Stimulated activated CD8-positive, alpha-beta memory T cell treated with anti-CD3 and anti-CD28 coated beads, Interleukin-4, amount 100 ng/mL, for 48 hours (primary cell): Measurements from ENCODE around the gene SLC12A7.
A peak's percentile ranks its signal among the peaks of the same experiment; 100 is the strongest.
"Not testable (repeated sequence)": the region's sequence is repeated elsewhere in the genome, so short reads cannot be mapped to it uniquely, and the experiment has no call there.

ENCODE experiments used
- DNase-seq: peaks from one replicate; pipeline ENCODE4 v3.0.0-alpha.2; 2020

SLC12A7 gene

GRCh38 chr5:1140171-1140817, 28.4 kb upstream of the SLC12A7 start:
- DNase-seq = peak; percentile 85

DNA sequence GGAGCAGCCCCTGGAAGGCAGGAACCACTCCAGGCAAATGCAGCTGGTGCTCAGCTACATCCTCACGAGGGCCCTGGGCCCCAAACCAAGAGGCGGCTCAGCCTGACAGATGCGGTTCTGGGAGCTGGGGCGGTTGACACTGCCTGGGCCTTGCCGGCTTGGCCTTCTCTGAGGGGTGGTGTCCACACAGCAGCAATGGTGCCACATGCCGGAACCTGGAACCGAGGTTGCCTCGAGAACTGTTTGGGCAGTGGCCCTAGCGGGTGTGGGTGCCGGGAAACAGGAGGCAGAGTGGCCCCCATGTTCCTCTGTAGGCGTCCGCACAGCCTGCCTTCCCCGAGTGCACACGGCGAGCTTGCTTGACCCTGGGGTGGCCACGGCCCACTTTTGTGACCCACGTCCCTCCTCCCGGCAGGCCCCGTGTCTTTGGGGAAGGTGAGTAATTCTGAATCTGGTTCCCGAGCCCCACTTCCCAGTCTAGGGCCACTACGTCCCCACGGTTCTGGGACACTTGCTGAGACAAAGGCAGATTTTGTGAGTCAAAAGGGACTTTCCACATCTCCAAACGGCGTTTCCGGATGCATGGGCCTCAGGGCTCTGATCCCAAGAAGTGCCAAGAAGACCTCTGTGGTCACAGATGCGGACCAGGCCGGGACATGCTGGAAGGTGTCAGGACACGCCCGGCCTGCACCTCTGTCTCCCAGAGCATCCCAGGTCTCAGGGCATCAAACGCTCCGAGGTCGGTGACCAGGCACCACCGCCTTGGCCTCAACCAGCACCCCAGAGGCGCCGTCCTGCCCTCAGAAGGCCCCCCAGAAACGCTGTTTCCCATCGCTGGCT, 27.7 kb upstream of the SLC12A7 start:
- no peak for DNase-seq

DNA sequence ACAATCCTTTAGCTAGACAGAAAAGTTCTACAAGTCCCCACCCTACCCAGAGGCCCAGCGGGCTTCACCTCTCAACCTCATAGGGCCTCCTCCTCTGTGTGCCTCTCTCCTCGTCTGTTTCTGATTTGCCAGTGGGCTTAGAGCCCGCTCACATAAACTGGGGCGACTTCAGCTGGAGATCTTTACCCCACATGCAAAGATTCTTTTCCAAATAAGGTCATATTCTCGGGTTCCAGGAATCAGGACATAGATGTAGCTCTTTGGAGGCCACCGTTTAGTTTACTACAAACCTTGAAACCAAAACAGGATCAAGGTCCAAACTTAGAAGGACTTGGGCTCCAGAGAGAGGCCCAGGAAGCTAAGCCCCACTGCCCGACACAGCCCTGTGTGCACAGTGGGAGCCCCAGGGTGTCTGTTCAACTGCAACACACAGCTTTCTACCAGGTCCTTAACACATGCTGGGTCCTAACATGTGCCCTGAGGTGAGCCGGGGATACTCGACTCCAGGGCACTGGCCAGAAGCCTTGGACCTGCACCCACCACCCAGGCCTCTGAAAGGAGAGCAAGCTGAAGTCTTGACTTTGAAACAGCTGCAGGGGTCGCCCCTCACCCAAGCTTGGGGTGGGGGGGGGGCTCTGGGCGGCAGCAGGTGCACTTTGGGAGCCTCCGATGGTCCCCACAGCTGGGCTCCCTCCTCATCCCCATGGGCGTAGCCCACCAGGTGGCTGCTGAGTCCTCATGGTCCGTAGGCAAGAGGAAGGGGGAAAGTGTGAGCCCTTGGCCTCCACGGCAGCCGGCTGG, 26.8 kb upstream of the SLC12A7 start:
- DNase-seq = no peak

DNA sequence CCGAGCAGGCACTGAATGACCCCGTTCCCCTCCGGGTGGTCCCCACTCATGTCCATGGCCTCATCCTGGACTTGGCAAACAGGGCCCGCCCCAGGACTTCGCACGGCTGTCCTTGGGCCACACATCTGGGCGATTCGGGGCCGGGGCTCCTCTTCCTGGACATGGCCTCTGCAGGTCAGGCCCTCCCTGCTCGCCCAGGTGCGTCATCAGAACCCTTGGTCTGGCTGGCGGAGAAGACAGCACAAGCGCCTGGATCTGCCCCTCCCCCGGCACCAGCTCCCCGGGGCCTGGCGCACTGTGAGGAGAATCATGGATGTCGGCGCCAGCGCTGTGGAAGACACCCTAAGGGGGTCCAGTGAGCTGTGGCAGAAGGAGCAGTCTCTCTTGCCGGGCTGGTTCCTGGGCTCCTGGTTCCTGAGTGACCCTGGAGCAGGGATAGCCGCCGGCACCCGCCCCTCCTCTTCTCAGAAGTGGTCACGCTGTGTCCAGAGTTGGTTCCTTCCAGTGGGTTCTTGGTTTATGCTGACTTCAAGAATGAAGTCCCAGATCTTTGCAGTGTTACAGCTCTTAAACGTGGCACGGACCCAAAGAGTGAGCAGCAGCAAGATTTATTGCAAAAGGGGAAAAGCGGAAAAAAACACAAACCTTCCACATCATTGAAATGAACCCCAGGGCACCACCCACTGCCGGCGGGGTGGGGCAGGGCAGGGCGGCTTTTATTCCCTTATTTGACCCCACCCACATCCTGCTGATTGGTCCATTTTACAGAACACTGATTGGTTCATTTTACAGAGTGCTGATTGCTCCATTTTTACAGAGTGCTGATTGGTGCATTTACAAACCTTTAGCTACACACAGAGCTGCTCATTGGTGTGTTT, 25.9 kb upstream of the SLC12A7 start:
- DNase-seq = no peak

DNA sequence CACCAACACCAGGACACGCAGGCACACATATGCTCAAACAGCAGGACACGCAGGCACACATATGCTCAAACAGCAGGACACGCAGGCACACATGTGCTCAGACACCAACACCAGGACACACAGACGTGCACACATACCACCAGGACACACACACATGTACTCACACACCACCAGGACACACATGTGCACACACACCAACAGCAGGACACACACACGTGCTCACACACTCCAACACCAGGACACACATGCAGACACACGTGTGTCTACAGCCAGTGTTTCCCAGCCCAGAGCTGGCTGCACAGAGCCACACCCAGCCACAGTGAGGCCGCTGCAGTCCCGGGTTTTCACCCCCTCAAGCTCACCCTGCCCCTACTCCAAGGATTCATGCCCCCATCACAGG, 25.0 kb upstream of the SLC12A7 start:
- DNase-seq = no peak

- no peak for DNase-seq
These were observed 24.0 kb upstream of the SLC12A7 start for GRCh38 chr5:1135696-1136525.

DNA sequence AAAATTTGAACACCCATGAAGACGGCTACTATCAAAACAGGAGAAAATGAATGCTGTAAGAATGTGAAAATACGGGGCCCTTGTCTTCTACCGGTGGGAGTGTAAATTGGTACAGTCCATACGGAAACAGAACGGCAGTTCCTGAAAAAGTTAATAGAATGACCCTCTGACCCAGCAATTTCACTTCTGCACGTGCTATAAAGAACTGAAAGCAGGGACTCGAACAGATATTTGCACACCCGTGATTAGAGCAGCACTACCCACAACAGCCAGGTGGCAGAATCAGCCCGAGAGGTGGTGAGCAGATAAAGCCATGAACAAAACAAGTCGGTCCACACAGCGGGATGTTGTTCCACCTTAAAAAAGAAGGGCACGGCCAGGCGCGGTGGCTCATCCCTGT, 22.6 kb upstream of the SLC12A7 start:
- DNase-seq = no peak

- no peak for DNase-seq
These were observed 21.8 kb upstream of the SLC12A7 start for GRCh38 chr5:1133510-1134201.

- no peak for DNase-seq
These were observed 21.2 kb upstream of the SLC12A7 start for GRCh38 chr5:1133108-1133507.

- no peak for DNase-seq
These were observed 20.7 kb upstream of the SLC12A7 start for GRCh38 chr5:1132570-1132969.

DNA sequence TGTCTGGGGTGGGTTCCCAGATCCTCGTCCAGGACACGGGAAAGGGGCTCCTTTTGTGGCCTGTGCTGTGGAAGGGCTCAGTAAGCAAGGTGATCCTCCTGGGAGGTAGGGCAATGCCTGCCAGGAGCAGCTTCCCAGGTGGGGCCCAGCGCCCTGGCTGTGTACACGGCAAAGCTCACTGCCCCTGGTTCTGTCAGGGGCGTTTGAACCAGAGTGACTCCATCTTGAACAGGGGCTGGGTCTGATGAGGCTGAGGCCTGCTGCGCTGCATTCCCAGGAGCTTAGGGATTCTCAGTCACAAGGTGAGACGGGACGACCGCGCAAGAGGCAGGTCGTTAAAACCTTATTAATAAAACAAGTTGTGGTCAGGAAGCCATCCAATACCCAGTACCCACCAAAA, 19.9 kb upstream of the SLC12A7 start:
- no peak for DNase-seq

- no peak for DNase-seq
These were observed 19.3 kb upstream of the SLC12A7 start for GRCh38 chr5:1131191-1131621.

DNA sequence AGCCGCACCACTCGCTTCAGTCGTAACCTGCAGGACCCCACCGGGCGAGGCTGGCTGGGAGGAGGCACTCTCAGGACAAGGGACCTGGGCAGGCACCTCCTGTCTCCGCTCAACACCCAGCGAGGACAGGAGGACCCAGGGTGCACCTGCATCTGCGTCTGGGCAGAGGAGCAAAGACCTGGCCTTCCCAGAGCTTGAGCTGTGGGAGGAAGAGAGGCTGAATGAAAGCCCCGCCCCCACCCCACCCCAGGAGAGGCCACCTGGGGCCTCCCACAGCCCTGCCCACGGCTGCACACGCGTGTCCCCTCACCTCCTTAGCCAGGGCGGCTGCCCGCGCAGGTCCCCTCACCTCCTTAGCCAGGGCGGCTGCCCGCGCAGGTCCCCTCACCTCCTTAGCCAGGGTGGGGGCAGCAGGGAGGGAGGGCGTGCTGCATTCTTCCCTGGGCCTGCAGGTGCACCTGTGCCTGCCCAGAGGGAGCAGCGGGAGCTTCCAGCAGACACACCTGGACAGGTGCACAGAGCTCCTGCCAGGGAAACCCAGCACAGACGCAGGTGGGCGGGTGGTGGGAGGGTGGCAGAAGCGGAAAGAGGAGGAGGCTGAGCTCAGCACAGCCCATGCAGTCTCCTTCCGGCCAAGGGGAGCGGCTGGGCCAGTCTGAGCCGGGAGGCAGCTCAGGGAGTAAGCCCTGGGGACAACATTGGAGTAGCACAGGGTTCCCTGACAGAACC, 18.5 kb upstream of the SLC12A7 start:
- no peak for DNase-seq

- DNase-seq = no peak
These were observed 17.8 kb upstream of the SLC12A7 start for GRCh38 chr5:1129711-1130055.

DNA sequence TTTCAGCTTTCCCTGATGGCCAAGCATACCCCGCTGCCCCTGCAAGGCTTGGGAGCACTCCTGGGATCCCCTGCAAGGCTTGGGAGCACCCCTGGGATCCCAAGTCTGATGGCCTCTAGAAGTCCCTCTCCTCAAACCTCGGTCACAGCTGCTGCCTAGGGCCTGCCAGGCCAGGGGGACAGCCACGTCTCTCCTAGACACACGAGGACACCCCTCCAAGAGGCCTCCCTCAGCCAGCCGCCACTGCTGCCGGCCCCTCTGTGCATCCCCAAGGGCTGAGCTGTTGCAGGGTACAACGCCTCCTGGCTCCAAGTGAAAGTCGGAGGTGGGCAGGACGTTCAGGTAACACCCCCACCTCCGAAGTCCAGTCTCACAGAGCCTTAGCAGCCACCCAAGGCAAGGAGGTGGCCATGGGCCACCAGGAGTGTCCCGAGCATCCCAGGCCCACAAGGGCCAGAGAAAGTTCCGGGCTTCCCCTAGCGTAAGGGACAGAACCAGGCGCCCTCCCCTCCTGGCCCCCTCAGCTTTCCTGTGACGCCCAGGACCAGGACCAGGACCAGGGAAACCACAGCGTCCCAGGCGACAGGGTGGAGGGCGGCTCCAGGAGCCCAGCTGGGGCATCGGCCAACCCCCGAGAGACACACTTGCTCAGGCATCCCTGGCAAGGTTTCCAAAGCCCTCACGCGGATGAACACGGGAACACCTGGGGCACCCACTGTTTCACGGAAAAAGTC, 17.3 kb upstream of the SLC12A7 start:
- DNase-seq = no peak

DNA sequence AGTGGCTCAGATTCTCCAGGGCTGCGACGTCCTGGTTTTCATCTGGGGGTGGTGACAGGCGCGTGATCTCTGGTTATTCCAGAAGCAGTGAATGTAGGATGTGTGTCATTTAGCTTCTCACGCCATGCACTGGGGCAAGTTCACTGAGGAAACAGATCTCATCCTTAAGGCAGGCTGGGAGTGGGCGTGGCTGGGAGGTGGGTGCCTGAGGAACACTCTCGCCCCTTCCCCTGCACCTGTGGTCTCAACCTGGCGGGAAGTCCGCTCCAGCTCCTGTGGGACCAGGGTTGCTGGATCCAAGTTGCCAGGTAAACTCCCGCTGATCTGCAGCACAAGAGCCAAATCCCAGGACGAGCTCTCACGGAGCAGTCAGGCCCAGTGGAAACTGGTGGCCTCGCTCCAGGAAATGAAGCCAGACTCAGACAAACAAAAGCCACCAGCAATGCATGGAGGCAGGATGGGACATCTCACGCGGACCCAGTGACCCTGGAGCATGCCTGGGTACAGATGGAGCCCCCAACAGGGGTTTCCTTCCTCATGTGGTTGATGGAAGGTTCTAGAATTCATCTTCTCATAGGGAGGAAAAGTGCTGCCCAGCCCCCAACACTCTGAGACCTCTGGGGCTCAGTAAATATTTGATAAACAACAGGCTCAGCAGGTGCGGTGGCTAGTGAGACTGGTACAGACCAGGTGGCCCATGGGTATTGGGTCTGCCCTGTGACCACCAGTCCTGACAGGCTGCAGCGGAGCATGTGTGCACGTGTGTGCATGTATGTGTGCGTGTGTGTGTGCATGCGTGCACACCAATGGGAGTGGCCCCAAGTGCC, 16.3 kb upstream of the SLC12A7 start:
- no peak for DNase-seq

GRCh38 chr5:1125695-1126094, 13.8 kb upstream of the SLC12A7 start:
- DNase-seq = not testable (repeated sequence)

GRCh38 chr5:1125030-1125357, 13.1 kb upstream of the SLC12A7 start:
- no peak for DNase-seq
